Activated CD4-positive, alpha-beta T cell treated with anti-CD3 and anti-CD28 coated beads, Interleukin-2, Interleukin-6, amounts not matched to agents 100 ng/mL and 50 ng/mL, durations not matched to agents 16 hours and 8 hours (primary cell): ENCODE results near the gene BSG.
A peak's percentile ranks its signal among the peaks of the same experiment; 100 is the strongest.
"Not testable (repeated sequence)": the region's sequence is repeated elsewhere in the genome, so short reads cannot be mapped to it uniquely, and the experiment has no call there.

Experiments used
- DNase-seq: peaks from one replicate; pipeline ENCODE4 v3.0.0-alpha.2; 2020

The BSG gene

GRCh38 chr19:588741-589692 lies 16.6 kb downstream of the BSG start:
- no peak for DNase-seq

DNA sequence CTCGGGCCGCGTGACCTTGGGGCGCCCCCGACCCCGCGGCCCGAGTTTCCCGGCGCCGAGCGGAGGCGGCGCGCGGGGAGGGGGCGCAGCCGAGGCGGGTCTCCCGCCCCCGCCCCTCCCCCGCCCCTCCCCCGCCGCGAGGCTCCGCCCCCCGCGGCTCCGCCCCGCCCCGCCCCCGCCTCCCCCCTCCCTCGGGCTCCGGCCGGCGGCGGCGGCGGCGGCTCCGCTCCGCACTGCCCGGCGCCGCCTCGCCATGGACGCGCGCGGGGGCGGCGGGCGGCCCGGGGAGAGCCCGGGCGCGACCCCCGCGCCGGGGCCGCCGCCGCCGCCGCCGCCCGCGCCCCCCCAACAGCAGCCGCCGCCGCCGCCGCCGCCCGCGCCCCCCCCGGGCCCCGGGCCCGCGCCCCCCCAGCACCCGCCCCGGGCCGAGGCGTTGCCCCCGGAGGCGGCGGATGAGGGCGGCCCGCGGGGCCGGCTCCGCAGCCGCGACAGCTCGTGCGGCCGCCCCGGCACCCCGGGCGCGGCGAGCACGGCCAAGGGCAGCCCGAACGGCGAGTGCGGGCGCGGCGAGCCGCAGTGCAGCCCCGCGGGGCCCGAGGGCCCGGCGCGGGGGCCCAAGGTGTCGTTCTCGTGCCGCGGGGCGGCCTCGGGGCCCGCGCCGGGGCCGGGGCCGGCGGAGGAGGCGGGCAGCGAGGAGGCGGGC lies 17.4 kb downstream of the BSG start, which contains the start of gene HCN2:
Gene HCN2, plus strand, starts transcription at position 189 of the 703 bp plus-strand sequence. Its CDS starts 65 bp downstream, at position 254.
- no peak for DNase-seq

- peak; percentile 49 for DNase-seq
Measured at GRCh38 chr19:590396-590745, 18.0 kb downstream of the BSG start.

DNA sequence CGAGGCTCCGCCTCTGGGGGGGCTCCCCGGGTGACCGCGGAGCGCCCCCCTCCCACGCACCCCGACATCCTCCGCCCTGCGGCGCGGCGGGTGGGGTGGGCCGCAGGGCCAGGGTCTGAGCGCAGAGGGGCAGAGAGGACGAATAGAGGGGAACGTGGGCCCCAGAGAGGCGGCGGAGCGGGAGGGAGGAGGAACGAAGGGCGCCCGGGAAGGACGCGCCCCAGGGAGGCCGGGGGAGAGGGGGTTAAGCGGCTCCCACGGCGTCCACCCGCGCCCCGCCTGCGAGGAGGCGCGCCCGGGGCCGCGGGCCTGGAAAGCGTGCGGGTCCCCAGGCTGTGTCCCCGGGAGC lies 18.3 kb downstream of the BSG start:
- DNase-seq = no peak

DNA sequence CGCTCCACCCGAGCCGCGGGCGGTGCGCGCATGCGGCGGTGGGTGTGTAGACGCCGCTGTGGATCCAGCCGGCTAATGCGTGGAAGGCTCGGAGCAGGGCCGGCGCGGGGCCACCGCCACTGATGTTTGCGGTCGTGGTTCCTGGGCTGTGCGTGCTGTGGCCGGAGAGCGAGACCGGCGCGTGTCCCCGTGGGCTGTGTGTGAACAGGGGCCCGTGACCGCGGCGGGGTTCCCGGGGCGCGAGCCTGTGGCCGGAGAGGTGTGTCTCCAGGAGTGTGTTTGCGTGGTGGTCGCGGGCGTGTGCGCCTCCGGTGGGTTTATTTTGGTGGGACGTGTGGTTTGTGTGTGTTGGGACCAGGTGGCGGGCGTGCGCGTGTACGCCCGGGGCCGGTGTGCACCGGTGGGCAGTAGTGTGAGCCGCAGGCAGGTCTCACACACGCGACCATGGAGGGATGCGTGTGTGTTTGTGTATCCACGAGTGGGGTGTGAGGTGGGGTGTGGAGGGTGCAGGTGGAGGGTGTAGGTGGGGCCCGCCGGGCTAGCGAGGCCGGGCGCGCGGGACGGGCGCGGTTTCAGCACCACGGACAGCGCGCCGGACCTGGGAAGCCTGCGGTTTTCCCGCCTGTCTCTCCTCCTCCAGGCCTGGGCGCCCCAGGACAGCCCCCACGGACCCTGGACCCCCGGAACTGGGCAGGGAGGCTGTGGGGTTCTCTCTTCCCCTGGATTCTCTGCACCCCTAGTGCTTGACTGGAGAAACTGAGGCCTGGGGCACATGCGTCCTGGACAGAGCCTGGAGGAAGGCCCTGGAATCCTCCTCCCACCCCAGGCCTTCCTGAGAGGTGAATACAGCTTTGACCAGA lies 18.9 kb downstream of the BSG start:
- DNase-seq = no peak

DNA sequence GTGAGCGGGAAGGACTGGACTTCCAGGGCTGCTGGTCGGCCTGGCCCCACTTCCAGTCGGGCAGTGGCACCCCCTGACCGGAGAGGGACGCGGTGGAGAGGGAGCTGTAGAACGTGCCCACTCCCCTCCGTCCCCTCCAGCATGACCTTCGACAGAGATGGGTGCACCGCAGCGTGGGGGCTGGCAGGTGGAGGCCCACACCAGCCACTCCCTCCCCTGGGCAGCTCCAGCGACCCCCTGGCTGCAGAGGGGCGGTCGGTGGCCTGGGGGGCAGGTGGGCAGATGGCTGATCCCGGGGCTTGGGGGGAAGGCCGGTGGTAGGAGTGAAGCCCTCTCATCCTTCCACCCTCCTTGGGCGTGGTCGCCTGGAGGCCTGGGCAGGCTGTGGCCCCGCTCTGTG lies 19.7 kb downstream of the BSG start:
- no peak for DNase-seq

GRCh38 chr19:593055-593454 lies 20.7 kb downstream of the BSG start:
- no peak for DNase-seq

GRCh38 chr19:593505-593904 lies 21.1 kb downstream of the BSG start:
- no peak for DNase-seq

DNA sequence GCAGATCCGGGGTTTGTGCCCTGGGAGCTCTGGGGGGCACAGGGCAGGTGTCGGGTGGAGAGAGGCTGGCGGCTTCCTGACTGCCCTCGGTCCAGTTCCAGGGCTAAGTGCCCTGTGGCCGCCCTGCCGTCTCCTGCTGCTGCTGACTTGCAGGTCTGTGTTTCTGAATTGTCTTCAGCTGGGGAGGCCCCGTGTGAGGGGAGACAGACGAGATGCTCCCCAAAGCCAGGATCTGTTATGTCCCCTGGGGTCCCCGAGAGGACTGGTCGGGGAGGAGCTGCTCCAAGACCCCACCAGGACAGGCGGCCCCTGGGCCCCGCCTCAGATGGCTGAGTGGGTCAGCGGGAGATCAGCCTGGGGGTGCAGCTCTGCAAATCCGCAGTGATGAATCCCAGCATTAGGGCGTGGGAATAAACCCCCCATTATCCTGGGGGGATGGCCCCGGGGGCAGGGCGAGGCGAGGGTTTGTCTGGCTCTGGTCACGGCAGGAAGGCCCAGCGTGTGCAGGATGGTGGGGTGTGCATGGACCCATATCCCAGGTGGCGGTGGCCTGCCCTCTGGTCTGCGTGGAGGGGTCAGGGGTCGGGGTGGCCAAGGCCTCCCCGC lies 22.0 kb downstream of the BSG start:
- DNase-seq = no peak

DNA sequence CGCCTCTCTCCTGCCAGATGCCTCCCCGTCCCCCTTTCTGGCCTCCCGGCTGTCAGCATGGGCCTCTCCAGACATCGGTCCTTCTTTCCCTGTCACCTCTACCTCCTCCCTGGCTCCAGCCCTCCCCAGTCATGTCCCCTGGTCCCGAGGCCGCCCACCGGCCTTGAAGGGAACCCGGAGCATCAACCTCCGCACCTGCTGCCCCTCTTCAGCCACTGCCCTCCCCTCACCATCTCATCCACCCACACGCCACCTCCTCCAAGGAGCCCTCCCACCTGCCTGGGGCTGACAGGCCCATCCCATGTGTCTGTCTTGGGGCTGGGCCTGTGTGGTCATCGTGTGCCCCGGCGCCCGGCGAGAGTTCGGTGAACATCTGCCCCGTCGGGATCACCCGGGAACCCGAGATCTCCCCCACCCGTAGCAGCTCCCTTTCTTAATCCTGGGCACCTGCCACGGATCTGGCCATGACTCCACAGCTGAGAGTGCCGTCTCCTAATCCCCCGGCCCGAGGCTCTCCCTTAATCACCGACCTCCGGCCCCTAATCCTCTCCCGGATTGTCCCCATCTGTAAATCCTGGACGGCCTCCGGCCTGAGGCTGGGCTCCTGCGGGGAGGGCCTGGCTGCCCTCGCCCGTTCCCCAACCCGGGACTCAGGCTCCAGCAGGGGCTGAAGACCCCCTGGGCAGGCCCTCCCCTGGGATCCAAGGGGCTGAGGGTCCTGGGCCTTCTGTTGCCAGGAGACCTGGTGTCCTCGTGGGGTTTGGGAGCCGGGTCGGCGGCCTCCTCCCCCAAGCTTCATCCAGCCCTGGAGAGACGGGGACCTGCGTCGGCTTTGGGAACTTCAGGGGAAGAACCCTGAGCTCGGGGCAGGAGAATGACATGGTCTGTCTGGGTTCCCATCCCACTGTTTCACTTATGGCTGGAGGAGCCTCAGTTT lies 23.2 kb downstream of the BSG start:
- no peak for DNase-seq

GRCh38 chr19:596263-596655 lies 23.9 kb downstream of the BSG start:
- DNase-seq = no peak

DNA sequence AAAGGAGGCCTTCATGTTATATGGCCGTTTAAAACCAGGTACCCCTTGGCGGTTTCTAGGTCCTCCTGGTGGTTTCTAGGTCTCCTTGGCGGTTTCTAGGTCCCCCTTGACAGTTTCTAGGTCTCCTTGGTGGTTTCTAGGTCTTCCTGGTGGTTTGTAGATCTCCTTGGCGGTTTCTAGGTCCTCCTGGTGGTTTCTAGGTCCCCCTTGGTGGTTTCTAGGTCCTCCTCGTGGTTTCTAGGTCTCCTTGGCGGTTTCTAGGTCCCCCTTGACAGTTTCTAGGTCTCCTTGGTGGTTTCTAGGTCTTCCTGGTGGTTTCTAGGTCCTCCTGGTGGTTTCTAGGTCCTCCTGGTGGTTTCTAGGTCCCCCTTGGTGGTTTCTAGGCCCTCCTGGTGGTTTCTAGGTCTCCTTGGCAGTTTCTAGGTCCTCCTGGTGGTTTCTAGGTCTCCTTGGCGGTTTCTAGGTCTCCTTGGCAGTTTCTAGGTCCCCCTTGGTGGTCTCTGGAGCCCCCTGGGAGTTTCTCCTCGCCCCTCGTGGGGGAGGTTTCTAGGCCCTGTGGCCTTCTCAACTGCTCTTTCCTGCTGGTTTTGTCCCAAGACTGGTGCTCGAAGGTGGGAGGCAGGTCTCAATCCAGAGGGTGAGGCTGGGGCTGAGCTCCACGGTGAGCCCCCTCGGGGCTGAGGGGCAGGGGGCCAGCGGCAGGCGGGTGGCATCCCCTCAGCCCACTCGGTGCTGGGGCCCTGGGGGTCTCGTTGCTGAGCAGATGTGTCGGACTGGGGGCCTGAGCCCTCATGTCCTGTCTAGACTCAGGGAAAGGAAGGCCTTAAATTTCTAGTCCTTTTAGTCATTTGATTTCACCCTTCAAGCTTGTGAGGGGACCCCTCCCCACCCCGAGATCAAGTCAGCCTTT lies 25.3 kb downstream of the BSG start:
- DNase-seq = no peak

GRCh38 chr19:601310-601709 lies 28.9 kb downstream of the BSG start:
- no peak for DNase-seq

GRCh38 chr19:601790-602189 lies 29.4 kb downstream of the BSG start:
- DNase-seq = no peak

- DNase-seq = no peak
Measured at GRCh38 chr19:602391-603301, 30.2 kb downstream of the BSG start.

- DNase-seq = not testable (repeated sequence)
Measured at GRCh38 chr19:603302-603639, 30.9 kb downstream of the BSG start.

DNA sequence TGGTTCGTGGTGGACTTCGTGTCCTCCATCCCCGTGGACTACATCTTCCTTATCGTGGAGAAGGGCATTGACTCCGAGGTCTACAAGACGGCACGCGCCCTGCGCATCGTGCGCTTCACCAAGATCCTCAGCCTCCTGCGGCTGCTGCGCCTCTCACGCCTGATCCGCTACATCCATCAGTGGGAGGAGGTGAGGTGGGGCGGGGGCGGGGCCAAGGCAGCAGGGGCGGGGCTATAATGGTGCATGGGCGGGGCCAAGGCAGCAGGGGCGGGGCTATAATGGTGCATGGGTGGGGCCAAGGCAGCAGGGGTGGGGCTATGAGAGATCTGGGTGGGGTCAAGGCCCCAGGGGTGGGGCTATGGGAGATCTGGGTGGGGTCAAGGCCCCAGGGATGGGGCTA lies 31.4 kb downstream of the BSG start:
- not testable (repeated sequence) for DNase-seq

DNA sequence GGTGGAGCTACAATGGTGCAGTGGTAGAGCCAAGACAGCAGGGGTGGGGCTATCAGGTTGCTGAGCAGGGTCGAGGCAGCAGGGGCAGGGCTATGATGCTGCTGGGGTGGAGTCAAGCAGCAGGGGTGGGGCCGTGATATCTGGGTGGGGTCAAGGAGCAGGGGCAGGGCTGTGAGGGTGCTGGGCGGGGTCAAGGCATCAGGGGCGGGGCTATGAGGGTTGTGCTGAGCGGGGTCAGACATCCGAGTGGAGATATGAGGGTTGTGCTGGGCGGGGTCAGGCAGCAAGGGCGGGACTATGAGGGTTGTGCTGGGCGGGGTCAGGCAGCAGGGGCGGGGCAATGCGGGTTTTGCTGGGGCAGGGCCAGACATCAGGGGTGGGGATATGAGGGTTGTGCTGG lies 32.0 kb downstream of the BSG start:
- peak; percentile 60 for DNase-seq
